Chondrocyte (in vitro differentiated cells): ENCODE measurements around the gene SV2C. TPM values are rescaled to one million over a fixed set of nuclear protein-coding genes. Genes with fewer than 3 reads are reported as not detected.

Experiments used
- DNase-seq: peaks from one replicate; pipeline ENCODE4 v3.0.0; 2021; ENCODE audit warnings: mixed read lengths, low spot score
- H3K27ac Mint-ChIP-seq: one replicate; pipeline ENCODE4 v1.8.0; 2021; ENCODE audit warnings: mild to moderate bottlenecking, moderate library complexity, mixed read lengths; ENCODE audit not compliant: unreplicated experiment
- H3K27me3 Mint-ChIP-seq: 2 replicates; pipeline ENCODE4 v1.8.0; 2021; ENCODE audit warnings: low read depth, mixed read lengths
- H3K36me3 Mint-ChIP-seq: 2 replicates; pipeline ENCODE4 v1.8.0; 2021; ENCODE audit warnings: low read depth, mixed read lengths
- H3K4me1 Mint-ChIP-seq: 2 replicates; pipeline ENCODE4 v1.8.0; 2021; ENCODE audit warnings: low read depth, mild to moderate bottlenecking, mixed read lengths
- H3K4me3 Mint-ChIP-seq: one replicate; pipeline ENCODE4 v1.8.0; 2021; ENCODE audit warnings: mild to moderate bottlenecking, moderate library complexity, mixed read lengths; ENCODE audit not compliant: unreplicated experiment
- H3K9me3 Mint-ChIP-seq: 2 replicates; pipeline ENCODE4 v1.8.0; 2021; ENCODE audit warnings: low read depth, mixed read lengths
- CTCF ChIP-seq: fragments of 200-600 bp; sonication (generic); IDR thresholded peaks from 2 replicates; pipeline ENCODE4 v1.5.0; 2021; ENCODE audit warnings: antibody characterized with exemption, mild to moderate bottlenecking, moderate library complexity
- total RNA-seq: library from RNA; stranded (reverse); gene quantifications from 3 replicates; pipeline ENCODE4 v1.2.1, GENCODE V29; 2021

SV2C gene
- total RNA-seq, 1 donor from 2014 or later = 0.02 TPM

GRCh38 chr5:76356887-76357286, 273.7 kb downstream of the SV2C start:
- Mint-ChIP-seq H3K36me3 (no peaks in the 10 kb centered on the region), H3K27me3 (peaks cover 10% of the 10 kb centered on the region), H3K27ac (no peak overlapping the region), H3K4me1 (no peaks in the 10 kb centered on the region), H3K9me3 (no peaks in the 10 kb centered on the region), H3K4me3 (no peak overlapping the region)
- DNase-seq = no peak
- TF ChIP-seq CTCF = no peak

GRCh38 chr5:76363352-76364225, 280.4 kb downstream of the SV2C start:
- H3K4me1 Mint-ChIP-seq = peaks cover 3% of the 10 kb centered on the region
- H3K4me3 Mint-ChIP-seq = no peak overlapping the region
- no peaks in the 10 kb centered on the region for H3K36me3 Mint-ChIP-seq
- no peaks in the 10 kb centered on the region for H3K27me3 Mint-ChIP-seq
- no peak for DNase-seq
- H3K27ac Mint-ChIP-seq = no peak overlapping the region
- TF ChIP-seq CTCF = no peak
- H3K9me3 Mint-ChIP-seq = no peaks in the 10 kb centered on the region

GRCh38 chr5:76364226-76364589, 281.0 kb downstream of the SV2C start:
- Mint-ChIP-seq H3K36me3 (no peaks in the 10 kb centered on the region), H3K27me3 (no peaks in the 10 kb centered on the region), H3K9me3 (no peaks in the 10 kb centered on the region), H3K4me1 (peaks cover 3% of the 10 kb centered on the region), H3K27ac (no peak overlapping the region), H3K4me3 (no peak overlapping the region)
- no peak for TF ChIP-seq CTCF
- DNase-seq = no peak

- no peak overlapping the region for H3K4me3 Mint-ChIP-seq
- no peak for DNase-seq
- no peaks in the 10 kb centered on the region for H3K36me3 Mint-ChIP-seq
- H3K27me3 Mint-ChIP-seq = no peaks in the 10 kb centered on the region
- peaks cover 3% of the 10 kb centered on the region for H3K4me1 Mint-ChIP-seq
- no peak overlapping the region for H3K27ac Mint-ChIP-seq
- H3K9me3 Mint-ChIP-seq = no peaks in the 10 kb centered on the region
- no peak for TF ChIP-seq CTCF
Observed at GRCh38 chr5:76365561-76365960, 282.4 kb downstream of the SV2C start.

- Mint-ChIP-seq H3K36me3 (no peaks in the 10 kb centered on the region), H3K27ac (no peak overlapping the region), H3K9me3 (no peaks in the 10 kb centered on the region), H3K27me3 (no peaks in the 10 kb centered on the region), H3K4me1 (peaks cover 3% of the 10 kb centered on the region), H3K4me3 (no peak overlapping the region)
- no peak for DNase-seq
- no peak for TF ChIP-seq CTCF
Observed at GRCh38 chr5:76366596-76366995, 283.4 kb downstream of the SV2C start.
